D721Med (cell line): Measurements from ENCODE around the gene ADCK1.

ENCODE experiments used
- DNase-seq: peaks from one replicate; pipeline ENCODE4 v3.0.0; 2011; ENCODE audit warnings: low spot score; ENCODE audit not compliant: insufficient read length
- FAIRE-seq: peaks from 2 replicates; lab custom pipeline; 2011; peaks lifted over from hg19 to GRCh38; lab: Jason Lieb, UNC
- TF ChIP-seq, protein P1 (sequence below): IDR thresholded peaks from 2 replicates; pipeline ENCODE4 v1.5.1; 2012; ENCODE audit warnings: mild to moderate bottlenecking, control low read depth; ENCODE audit not compliant: insufficient read depth; ENCODE audit errors: missing control alignments

Gene ADCK1

DNA sequence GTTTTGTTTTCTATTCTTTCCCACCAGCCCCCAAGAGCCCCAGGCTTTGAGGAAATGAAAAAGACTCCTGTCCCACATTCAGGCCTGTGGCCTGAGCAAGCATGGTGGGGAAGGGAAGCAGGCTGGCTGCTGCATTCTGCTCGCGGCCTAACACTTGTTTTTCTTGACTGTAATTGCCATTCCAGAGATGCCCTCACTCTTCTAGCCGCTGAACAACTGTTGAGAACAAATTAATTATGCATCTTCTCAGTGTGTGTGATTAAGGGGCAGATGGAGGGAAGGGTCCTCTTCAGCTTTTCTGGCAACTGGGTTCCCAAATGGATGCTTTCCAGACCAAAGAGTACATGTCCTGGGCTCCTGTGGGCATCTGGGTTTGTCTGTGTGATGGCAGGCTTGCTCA lies 43.3 kb downstream of the ADCK1 start:
- DNase-seq = no peak
- TF ChIP-seq, protein P1, sequence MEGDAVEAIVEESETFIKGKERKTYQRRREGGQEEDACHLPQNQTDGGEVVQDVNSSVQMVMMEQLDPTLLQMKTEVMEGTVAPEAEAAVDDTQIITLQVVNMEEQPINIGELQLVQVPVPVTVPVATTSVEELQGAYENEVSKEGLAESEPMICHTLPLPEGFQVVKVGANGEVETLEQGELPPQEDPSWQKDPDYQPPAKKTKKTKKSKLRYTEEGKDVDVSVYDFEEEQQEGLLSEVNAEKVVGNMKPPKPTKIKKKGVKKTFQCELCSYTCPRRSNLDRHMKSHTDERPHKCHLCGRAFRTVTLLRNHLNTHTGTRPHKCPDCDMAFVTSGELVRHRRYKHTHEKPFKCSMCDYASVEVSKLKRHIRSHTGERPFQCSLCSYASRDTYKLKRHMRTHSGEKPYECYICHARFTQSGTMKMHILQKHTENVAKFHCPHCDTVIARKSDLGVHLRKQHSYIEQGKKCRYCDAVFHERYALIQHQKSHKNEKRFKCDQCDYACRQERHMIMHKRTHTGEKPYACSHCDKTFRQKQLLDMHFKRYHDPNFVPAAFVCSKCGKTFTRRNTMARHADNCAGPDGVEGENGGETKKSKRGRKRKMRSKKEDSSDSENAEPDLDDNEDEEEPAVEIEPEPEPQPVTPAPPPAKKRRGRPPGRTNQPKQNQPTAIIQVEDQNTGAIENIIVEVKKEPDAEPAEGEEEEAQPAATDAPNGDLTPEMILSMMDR = no peak
- FAIRE-seq = no peak

DNA sequence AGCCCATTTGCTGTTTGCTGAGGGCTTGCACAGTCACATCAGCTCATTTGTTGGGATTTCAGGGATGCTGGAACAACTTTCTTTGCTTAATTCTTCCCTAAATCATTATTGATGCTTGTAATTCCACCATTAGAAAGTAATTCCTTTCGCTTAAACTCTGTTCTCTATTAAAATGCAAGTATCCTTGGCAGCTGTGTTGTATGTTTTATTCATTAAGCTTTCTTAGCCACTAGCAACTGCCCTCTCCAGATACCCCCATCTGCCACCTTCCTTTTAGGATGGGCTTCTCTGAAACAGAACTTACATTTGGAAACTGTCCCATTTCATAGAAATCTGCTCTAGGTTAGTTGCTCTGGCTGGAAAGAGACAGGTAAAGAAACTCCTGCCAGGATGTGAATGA lies 43.7 kb downstream of the ADCK1 start:
- FAIRE-seq (no peak), DNase-seq (no peak)
- TF ChIP-seq, protein P1 = no peak

DNA sequence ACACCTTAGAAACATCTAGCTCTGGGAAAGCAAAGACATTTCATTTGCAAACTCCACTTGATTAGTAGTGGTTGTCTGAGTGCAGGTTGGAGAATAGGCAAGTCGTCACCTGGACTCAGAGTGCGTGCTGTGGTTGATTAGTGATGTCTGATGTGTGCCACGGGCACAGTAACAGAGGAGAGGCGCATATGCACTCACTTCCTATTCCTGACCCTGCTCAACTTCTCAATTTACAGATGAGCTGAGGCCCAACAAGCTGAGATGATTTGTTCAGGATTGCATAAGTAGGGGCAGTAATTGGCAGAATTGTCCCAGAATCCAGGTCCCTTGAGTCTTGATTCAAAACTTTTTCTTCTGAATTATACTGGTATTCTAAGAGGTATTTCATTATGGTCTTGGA lies 44.9 kb downstream of the ADCK1 start:
- FAIRE-seq = no peak
- TF ChIP-seq, protein P1 = no peak

DNA sequence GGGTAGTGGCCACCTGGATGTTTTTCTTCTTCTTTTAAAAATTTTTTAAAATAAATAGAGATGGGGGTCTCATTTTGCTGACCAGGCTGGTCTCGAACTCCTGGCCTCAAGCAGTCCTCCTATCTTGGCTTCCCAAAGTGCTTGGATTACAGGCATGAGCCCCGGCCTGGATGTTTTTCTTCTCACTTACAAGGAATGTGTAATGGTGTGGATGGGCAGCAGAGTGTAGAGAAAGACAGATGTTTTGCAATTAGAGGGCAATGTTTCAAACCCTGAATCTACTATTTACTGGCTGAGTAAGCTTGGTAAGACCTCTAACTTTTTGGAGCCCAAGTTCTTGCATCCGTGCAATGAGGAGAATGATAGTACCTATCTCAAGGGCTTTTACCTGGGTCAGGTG lies 48.1 kb downstream of the ADCK1 start:
- TF ChIP-seq, protein P1 = no peak
- FAIRE-seq (no peak), DNase-seq (no peak)

More for the DNA sequence above, 44.9 kb downstream of the ADCK1 start:
- no peak for DNase-seq

DNA sequence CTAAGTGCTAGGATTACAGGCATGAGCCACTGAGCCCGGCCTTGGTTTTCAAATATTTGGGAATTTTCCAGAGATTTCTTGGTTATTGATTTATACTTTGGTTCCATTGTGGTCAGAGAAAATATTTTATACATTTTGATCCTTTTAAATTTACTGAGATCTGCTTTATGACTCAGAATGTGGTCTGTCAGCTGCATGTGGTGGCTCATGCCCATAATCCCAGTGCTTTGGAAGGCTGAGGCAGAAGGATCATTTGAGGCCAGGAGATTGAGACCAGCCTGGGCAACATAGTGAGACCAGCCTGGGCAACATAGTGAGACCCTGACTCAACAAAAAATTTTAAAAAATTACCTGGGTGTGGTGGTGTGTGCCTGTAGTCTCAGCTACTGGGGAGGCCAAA lies 49.8 kb downstream of the ADCK1 start:
- TF ChIP-seq, protein P1 = no peak
- FAIRE-seq = no peak
- DNase-seq = no peak

DNA sequence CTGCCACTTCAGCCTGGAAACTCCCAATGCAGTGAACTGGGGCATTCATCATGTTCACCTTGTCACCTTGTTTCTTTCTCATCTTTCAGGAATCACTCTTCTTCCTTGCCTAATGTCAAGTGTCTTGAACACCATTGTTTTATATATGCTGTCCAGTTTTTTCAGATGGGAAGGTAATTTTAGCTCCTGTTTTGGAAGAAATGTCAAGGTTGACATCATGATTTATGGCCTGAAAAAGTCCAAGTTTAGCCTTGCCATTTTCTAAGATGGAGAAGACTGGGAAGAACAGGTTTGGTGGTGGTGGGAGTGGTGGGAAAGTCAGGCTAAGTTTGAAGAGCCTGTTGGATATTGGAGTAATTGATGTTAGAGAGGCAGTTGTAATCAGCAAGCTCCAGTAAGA lies 54.0 kb downstream of the ADCK1 start:
- TF ChIP-seq, protein P1 = no peak
- FAIRE-seq = no peak
- DNase-seq = no peak

DNA sequence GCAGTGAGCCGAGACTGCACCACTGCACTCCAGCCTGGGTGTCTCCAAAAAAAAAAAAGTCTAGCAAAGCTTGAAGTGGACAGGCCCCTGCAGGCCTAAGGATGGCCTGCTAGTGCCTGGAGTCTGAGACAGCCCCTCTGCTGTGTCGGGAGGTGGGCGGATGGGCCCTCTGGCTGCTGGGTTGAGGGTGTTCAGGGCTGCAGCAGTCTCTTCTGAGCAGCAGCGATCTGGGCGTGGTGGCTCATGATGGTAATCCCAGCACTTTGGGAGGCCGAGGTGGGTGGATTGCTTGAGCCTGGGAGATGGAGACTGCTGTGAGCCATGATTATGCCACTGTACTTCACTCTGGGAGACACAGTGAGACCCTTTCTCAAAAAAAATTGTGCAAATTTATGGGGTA lies 57.0 kb downstream of the ADCK1 start:
- no peak for DNase-seq
- FAIRE-seq = no peak
- TF ChIP-seq, protein P1 = no peak
